ENCODE data around the gene STAB2. TPM values are rescaled to one million over a fixed set of nuclear protein-coding genes. Genes with fewer than 3 reads are reported as not detected.
"Not testable (repeated sequence)": the region's sequence is repeated elsewhere in the genome, so short reads cannot be mapped to it uniquely, and the experiment has no call there.

Gene STAB2
- polyA plus RNA-seq, 1 of the 3 experiments (the other 2 are of a cell fraction): not detected

GRCh38 chr12:103652808-103653207 lies 65.7 kb downstream of the STAB2 start:
- Histone ChIP-seq H3K79me2 (ENCODE audit: insufficient read depth) (no peaks in the 10 kb centered on the region), H3K4me1 (ENCODE audit: control insufficient read depth in 1 of 2, insufficient read depth in 2 of 2, low read depth in 1 of 2, low read length in 1 of 2) (no peaks in the 10 kb centered on the region), H3K9me2 (no peaks in the 10 kb centered on the region), H3K27ac (ENCODE audit: low read depth in 2 of 2, low read length in 1 of 2) (no peak overlapping the region), H3K4me3 (ENCODE audit: low read depth in 2 of 2, low read length in 1 of 2) (no peak overlapping the region), H4K20me1 (ENCODE audit: insufficient read depth) (no peaks in the 10 kb centered on the region), H3K9ac (no peak overlapping the region), H3K9me3 (no peaks in the 10 kb centered on the region), H3F3A (replicated peaks; ENCODE audit: insufficient read depth) (no peaks in the 10 kb centered on the region), H3K4me2 (no peak overlapping the region), H2AFZ (ENCODE audit: low read depth) (no peak overlapping the region), H3K36me3 (replicated peaks in 1 of 2; ENCODE audit: control insufficient read depth in 1 of 2, insufficient read depth in 2 of 2, low read length in 1 of 2) (no peaks in the 10 kb centered on the region), H3K27me3 (ENCODE audit: insufficient read depth) (no peaks in the 10 kb centered on the region; the same call in 1 of the 2 replicates)
- POLR2A ChIA-PET: no interaction called here
- CTCF ChIA-PET: no interaction called here
- TF ChIP-seq TCF12 (IDR thresholded peaks at IDR 0.05): no peak
- no peak for TF ChIP-seq MXI1 (IDR thresholded peaks at IDR 0.05; ENCODE audit: low read depth, low read length)
- no peak for TF ChIP-seq ELF1 (IDR thresholded peaks at IDR 0.05)
- TF ChIP-seq JUND (IDR thresholded peaks at IDR 0.05): no peak
- no peak for TF ChIP-seq USF2 (IDR thresholded peaks at IDR 0.05; ENCODE audit: borderline replicate concordance, low read depth, low read length)
- no peak for TF ChIP-seq MEF2A (IDR thresholded peaks at IDR 0.05; ENCODE audit: borderline replicate concordance, low read depth)
- no peak for TF ChIP-seq POLR2AphosphoS5 (IDR thresholded peaks at IDR 0.05; ENCODE audit: low read depth, low read length)
- TF ChIP-seq EP300 (IDR thresholded peaks at IDR 0.05; ENCODE audit: borderline replicate concordance in 1 of 2, low read depth in 1 of 2, low read length in 1 of 2): no peak
- TF ChIP-seq USF1 (IDR thresholded peaks at IDR 0.05; ENCODE audit: borderline replicate concordance, low read depth): no peak
- no peak for TF ChIP-seq SIN3A (IDR thresholded peaks at IDR 0.05; ENCODE audit: borderline replicate concordance, low read depth, low read length)
- no peak for DNase-seq

- DNase-seq; H3K27ac ChIP-seq (ENCODE audit: low read depth in 2 of 2, low read length in 1 of 2); H3K9me3 ChIP-seq; H3K4me3 ChIP-seq (ENCODE audit: low read depth in 2 of 2, low read length in 1 of 2); H3K36me3 ChIP-seq (replicated peaks in 1 of 2; ENCODE audit: control insufficient read depth in 1 of 2, insufficient read depth in 2 of 2, low read length in 1 of 2); H3K4me1 ChIP-seq (ENCODE audit: control insufficient read depth in 1 of 2, insufficient read depth in 2 of 2, low read depth in 1 of 2, low read length in 1 of 2); H3K79me2 ChIP-seq (ENCODE audit: insufficient read depth); POLR2A ChIA-PET; H3K9ac ChIP-seq; H2AFZ ChIP-seq (ENCODE audit: low read depth); H3K27me3 ChIP-seq (ENCODE audit: insufficient read depth); CTCF ChIA-PET; H3K4me2 ChIP-seq; H3K9me2 ChIP-seq; H4K20me1 ChIP-seq (ENCODE audit: insufficient read depth); H3F3A ChIP-seq (replicated peaks; ENCODE audit: insufficient read depth): not testable (repeated sequence)
- WGBS (ENCODE audit: low lambda C conversion rate): 10% methylated on average over 3 of the region's 3 CpGs
Observed at GRCh38 chr12:103653568-103654173, 66.6 kb downstream of the STAB2 start.

GRCh38 chr12:103654816-103655215 lies 67.7 kb downstream of the STAB2 start:
- H3K9me3 ChIP-seq: no peaks in the 10 kb centered on the region
- no peak overlapping the region for H3K4me2 ChIP-seq
- no peaks in the 10 kb centered on the region for H3K4me1 ChIP-seq (ENCODE audit: control insufficient read depth in 1 of 2, insufficient read depth in 2 of 2, low read depth in 1 of 2, low read length in 1 of 2)
- H3F3A ChIP-seq (replicated peaks; ENCODE audit: insufficient read depth): no peaks in the 10 kb centered on the region
- ChIA-PET CTCF (no interaction called here), POLR2A (no interaction called here)
- no peak overlapping the region for H3K9ac ChIP-seq
- peaks cover 12% of the 10 kb centered on the region; the same call in 1 of the 2 replicates for H3K27me3 ChIP-seq (ENCODE audit: insufficient read depth)
- DNase-seq: no peak
- 58% methylated on average over 3 of the region's 3 CpGs for WGBS (ENCODE audit: low lambda C conversion rate)
- H3K36me3 ChIP-seq (replicated peaks in 1 of 2; ENCODE audit: control insufficient read depth in 1 of 2, insufficient read depth in 2 of 2, low read length in 1 of 2): no peaks in the 10 kb centered on the region
- no peaks in the 10 kb centered on the region for H3K9me2 ChIP-seq
- no peak overlapping the region for H3K4me3 ChIP-seq (ENCODE audit: low read depth in 2 of 2, low read length in 1 of 2)
- no peak overlapping the region for H2AFZ ChIP-seq (ENCODE audit: low read depth)
- H3K79me2 ChIP-seq (ENCODE audit: insufficient read depth): no peaks in the 10 kb centered on the region
- no peak overlapping the region for H3K27ac ChIP-seq (ENCODE audit: low read depth in 2 of 2, low read length in 1 of 2)
- H4K20me1 ChIP-seq (ENCODE audit: insufficient read depth): no peaks in the 10 kb centered on the region
- no peak for TF ChIP-seq EP300 (IDR thresholded peaks at IDR 0.05; ENCODE audit: borderline replicate concordance in 1 of 2, low read depth in 1 of 2, low read length in 1 of 2)
- no peak for TF ChIP-seq USF2 (IDR thresholded peaks at IDR 0.05; ENCODE audit: borderline replicate concordance, low read depth, low read length)
- TF ChIP-seq MEF2A (IDR thresholded peaks at IDR 0.05; ENCODE audit: borderline replicate concordance, low read depth): no peak
- no peak for TF ChIP-seq TAF1 (IDR thresholded peaks at IDR 0.05; ENCODE audit: borderline replicate concordance, low read depth, low read length)
- no peak for TF ChIP-seq MXI1 (IDR thresholded peaks at IDR 0.05; ENCODE audit: low read depth, low read length)
- TF ChIP-seq GABPA (IDR thresholded peaks at IDR 0.05; ENCODE audit: low read depth): no peak
- TF ChIP-seq GATA2 (CRISPR knock-in tag; IDR thresholded peaks at IDR 0.05): no peak
- no peak for TF ChIP-seq IRF3 (IDR thresholded peaks at IDR 0.05; ENCODE audit: low read depth, low read length)
- TF ChIP-seq RAD21 (IDR thresholded peaks at IDR 0.05; ENCODE audit: low read length): no peak
- TF ChIP-seq POLR2AphosphoS5 (IDR thresholded peaks at IDR 0.05; ENCODE audit: low read depth, low read length): no peak
- no peak for TF ChIP-seq USF1 (IDR thresholded peaks at IDR 0.05; ENCODE audit: borderline replicate concordance, low read depth)
- no peak for TF ChIP-seq YY1 (IDR thresholded peaks at IDR 0.05; ENCODE audit: low read depth)
- TF ChIP-seq MAX (IDR thresholded peaks at IDR 0.05; ENCODE audit: low read depth): no peak

Measured in SK-N-SH (cell line).